Tibial artery (tissue), 4 donors: Measurements from ENCODE around the gene BAIAP2L1.

Experiments
- DNase-seq, 2 donors: peaks; one replicate each; pipeline ENCODE4 v3.0.0-alpha.2; 2019
- H3K27ac ChIP-seq, 2 donors: fragments of 200-600 bp; sonication (generic) in 1 of 2; 1 replicate in 1 of 2; 2 replicates in 1 of 2; pipeline ENCODE4 v1.5.1; 2018 to 2019; ENCODE audit warnings: mild to moderate bottlenecking in 1 of 2
- H3K27me3 ChIP-seq, 2 donors: fragments of 200-600 bp; sonication (generic) in 1 of 2; one replicate each; pipeline versions ENCODE4 v1.5.1 to v1.6.0; 2016 to 2019
- H3K36me3 ChIP-seq, 3 donors: fragments of 200-600 bp; sonication (generic) in 2 of 3; one replicate each; pipeline ENCODE4 v1.5.1; 2016 to 2019; ENCODE audit warnings: mild to moderate bottlenecking in 2 of 3
- H3K4me1 ChIP-seq, 4 donors: fragments of 200-600 bp; sonication (generic) in 2 of 4; 1 replicate in 3 of 4; 2 replicates in 1 of 4; pipeline ENCODE4 v1.5.1; 2016 to 2019
- H3K4me3 ChIP-seq, 2 donors: fragments of 200-600 bp; sonication (generic) in 1 of 2; 1 replicate in 1 of 2; 2 replicates in 1 of 2; pipeline ENCODE4 v1.5.1; 2018 to 2019; ENCODE audit warnings: mild to moderate bottlenecking in 2 of 2
- H3K9me3 ChIP-seq, 3 donors: fragments of 200-600 bp; sonication (generic) in 1 of 3; one replicate each; pipeline ENCODE4 v1.5.1; 2016 to 2019
- CTCF ChIP-seq, 2 experiments: fragments of 200-600 bp in 1 of 2; fragments of 450-650 bp in 1 of 2; IDR thresholded peaks; one replicate each; pipeline ENCODE4 v1.5.1; 2017 to 2019; ENCODE audit warnings: antibody characterized with exemption in 2 of 2, mild to moderate bottlenecking in 1 of 2, moderate library complexity in 1 of 2
- intact Hi-C: fragments of 100-400 bp; cut with DNase I; formaldehyde crosslinking; loops from one replicate; pipeline ENCODE4 v1.15.0; 2023; ENCODE audit warnings: low total_unique reads

Gene BAIAP2L1

DNA sequence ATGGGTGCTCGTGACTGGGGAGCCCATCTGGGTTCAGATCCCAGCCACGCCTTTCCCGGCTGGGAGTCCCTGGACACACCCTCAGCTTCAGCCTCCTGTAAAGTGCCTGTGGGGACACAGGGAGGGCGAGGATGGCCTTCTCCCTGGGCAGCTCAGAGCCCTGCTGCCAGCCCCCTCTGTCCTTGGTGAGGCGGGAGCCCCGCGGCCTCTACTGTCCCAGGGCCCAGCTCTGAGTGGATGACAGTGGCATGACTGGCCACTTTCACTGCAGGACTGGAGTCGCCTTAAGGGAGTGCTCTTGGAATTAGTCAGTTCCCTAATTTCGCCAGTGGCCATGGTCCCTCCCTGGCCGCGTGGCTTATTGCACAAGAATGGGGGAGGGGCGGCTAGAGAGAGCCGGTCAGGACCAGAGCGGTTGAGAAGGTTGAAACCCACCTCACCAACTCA, 114.8 kb downstream of the BAIAP2L1 start:
- no peak for TF ChIP-seq CTCF (IDR thresholded peaks at IDR 0.05)
- peak overlapping the region; percentile 93 to 98 for H3K27ac ChIP-seq
- intact Hi-C loops: no loop called here
- H3K4me3 ChIP-seq: peak overlapping the region; percentile 75 to 86
- no peaks in the 10 kb centered on the region for H3K27me3 ChIP-seq
- DNase-seq: peak; percentile 85 to 91
- H3K9me3 ChIP-seq: no peaks in the 10 kb centered on the region
- H3K4me1 ChIP-seq: peaks cover 12 to 75% (median 60%) of the 10 kb centered on the region in 4 donors
- peaks cover 0 to 37% (median 30%) of the 10 kb centered on the region in 3 donors for H3K36me3 ChIP-seq

GRCh38 chr7:98285157-98286092, 115.5 kb downstream of the BAIAP2L1 start:
- DNase-seq: no peak
- Histone ChIP-seq H3K4me3 (peak overlapping the region; percentile 75 to 86), H3K27ac (peak overlapping the region; percentile 93 to 98), H3K36me3 (peaks cover 0 to 30% (median 23%) of the 10 kb centered on the region in 3 donors), H3K27me3 (no peaks in the 10 kb centered on the region), H3K9me3 (no peaks in the 10 kb centered on the region), H3K4me1 (peaks cover 12 to 80% (median 63%) of the 10 kb centered on the region in 4 donors)
- intact Hi-C loops: no loop called here
- TF ChIP-seq CTCF (IDR thresholded peaks at IDR 0.05): no peak

DNA sequence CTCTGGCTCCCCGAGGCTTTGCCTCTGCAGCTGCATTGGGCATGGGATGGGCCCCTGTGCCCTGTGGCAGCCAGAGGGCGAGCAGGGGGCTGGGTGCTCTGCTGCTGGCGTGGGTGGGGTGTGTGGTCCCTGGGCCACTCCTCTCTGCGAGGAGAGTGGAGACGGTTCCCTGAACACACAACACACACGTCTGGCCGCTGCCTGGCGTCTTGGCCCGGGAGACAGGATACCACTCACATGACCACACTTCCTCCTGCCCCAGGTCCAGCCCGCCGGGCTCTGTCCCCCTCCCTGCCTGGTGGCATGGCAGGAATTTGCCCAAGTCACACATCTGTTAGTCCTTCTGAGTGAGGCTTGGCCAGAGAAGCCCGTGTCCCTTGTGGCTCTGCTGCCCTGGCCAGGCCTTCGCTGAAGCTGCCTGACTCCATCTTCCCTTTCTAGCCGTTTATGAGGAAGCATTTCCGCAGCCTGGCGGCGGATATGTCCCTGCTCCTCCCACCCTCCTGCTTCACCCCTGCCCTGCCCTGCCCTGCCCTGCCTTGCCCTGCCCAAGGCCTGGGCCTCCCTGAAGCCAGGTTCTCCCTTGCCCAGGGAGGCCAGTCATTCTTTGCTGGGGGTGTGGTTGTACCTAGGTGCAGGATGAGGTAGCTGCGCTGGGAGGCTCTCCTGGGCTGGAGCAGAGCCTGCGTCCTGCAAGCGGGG, 116.4 kb downstream of the BAIAP2L1 start:
- H3K27ac ChIP-seq: peak overlapping the region; percentile 93 to 98
- H3K4me3 ChIP-seq: peak overlapping the region; percentile 75 to 86
- no peaks in the 10 kb centered on the region for H3K27me3 ChIP-seq
- TF ChIP-seq CTCF (IDR thresholded peaks at IDR 0.05): peak in 1 of 2 experiments; percentile 7
- DNase-seq: peak; percentile 86 to 95
- H3K9me3 ChIP-seq: no peaks in the 10 kb centered on the region
- intact Hi-C loops: loop anchor here (5.0 kb wide), 1 partner anchor 1268 kb away; the partner anchor contains the start of gene FAM200A
- peaks cover 0 to 25% (median 20%) of the 10 kb centered on the region in 3 donors for H3K36me3 ChIP-seq
- H3K4me1 ChIP-seq: peaks cover 12 to 79% (median 64%) of the 10 kb centered on the region in 4 donors

DNA sequence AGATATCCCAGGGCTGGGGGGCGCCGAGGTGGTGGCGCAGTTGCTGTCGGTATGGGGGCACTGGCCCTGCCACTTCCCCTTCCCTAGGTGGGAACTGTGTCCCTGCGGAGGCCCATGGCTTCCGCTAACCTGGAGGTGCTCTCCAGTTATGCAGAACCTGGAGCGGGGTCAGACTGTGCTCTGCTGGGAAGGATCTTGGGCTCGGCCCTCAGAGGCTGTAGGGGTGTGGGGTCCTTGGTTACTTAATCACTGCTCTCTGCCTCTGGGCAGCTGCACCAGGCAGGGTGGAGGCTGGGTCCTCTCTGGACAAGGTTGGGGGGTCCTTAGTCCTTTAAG, 117.0 kb downstream of the BAIAP2L1 start:
- Histone ChIP-seq H3K4me1 (peaks cover 12 to 73% (median 61%) of the 10 kb centered on the region in 4 donors), H3K9me3 (no peaks in the 10 kb centered on the region), H3K27me3 (no peaks in the 10 kb centered on the region), H3K27ac (peak overlapping the region; percentile 93 to 98), H3K36me3 (peaks cover 0 to 21% (median 14%) of the 10 kb centered on the region in 3 donors), H3K4me3 (peak overlapping the region; percentile 75 to 86)
- DNase-seq: no peak
- intact Hi-C loops: loop anchor here (5.0 kb wide), 1 partner anchor 1268 kb away; the partner anchor contains the start of gene FAM200A
- no peak for TF ChIP-seq CTCF (IDR thresholded peaks at IDR 0.05)

DNA sequence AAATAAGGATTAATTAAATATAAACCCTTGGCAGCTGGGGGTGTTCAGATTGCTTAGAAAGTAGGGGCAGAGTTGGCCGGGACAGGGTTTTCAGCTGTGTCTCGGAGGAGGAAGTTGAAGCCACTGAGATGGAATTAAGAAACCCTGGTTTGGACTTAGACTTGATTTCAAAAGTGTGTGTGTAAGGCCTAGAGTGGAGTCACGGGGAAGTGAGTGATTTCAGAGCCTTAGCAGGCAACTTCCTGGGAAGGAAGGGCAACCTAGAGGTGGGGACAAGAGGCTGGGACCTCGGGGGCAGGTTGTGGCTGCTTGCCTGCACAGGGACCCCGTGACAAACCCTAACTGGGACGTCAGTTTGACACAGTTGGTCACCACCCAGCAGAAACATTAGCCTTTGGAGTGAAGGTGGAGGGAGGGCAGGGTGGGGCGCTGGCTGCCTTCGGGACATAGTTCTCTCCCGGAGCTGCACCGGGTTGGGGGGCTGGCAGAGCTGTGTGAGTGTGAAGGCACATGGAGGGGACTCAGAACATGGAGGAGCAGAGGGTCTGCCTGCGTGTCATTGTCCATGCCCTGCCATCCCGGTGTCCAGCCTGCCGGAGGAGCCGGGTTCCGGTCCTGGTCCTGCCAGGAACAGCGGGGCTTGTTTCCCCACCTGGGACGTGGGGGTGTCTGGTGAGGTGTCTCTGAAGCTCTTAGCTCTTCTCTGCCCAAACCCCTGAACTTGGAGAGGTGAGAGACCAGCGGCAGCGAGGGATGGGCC, 117.6 kb downstream of the BAIAP2L1 start:
- intact Hi-C loops: loop anchor here (5.0 kb wide), 1 partner anchor 1269 kb away; the partner anchor contains the start of gene FAM200A
- Histone ChIP-seq H3K9me3 (no peaks in the 10 kb centered on the region), H3K27me3 (no peaks in the 10 kb centered on the region), H3K36me3 (peaks cover 0 to 15% (median 11%) of the 10 kb centered on the region in 3 donors), H3K4me1 (peaks cover 12 to 67% (median 58%) of the 10 kb centered on the region in 4 donors), H3K4me3 (peak overlapping the region; percentile 75 to 86), H3K27ac (peak overlapping the region; percentile 93 to 98)
- peak; percentile 71 to 90 for DNase-seq
- no peak for TF ChIP-seq CTCF (IDR thresholded peaks at IDR 0.05)
